Loucy (cell line): ENCODE results near the gene ETNK2.

ENCODE experiments used
- H2AFZ ChIP-seq: fragments of 200-600 bp; sonication (generic); 2 replicates; pipeline ENCODE4 v1.6.0; 2016; ENCODE audit warnings: antibody characterized with exemption, mild to moderate bottlenecking, low read length, moderate library complexity
- H3F3A ChIP-seq: fragments of 200-600 bp; 2 replicates; pipeline ENCODE4 v1.6.0; 2016; ENCODE audit warnings: antibody characterized with exemption, low read depth, mild to moderate bottlenecking
- H3K27me3 ChIP-seq: fragments of 200-600 bp; sonication (generic); 2 replicates; pipeline ENCODE4 v1.6.1; 2014; ENCODE audit warnings: low read length, mild to moderate bottlenecking; ENCODE audit not compliant: insufficient read depth, poor library complexity, severe bottlenecking
- H3K36me3 ChIP-seq: fragments of 200-600 bp; sonication (generic); 2 replicates; pipeline ENCODE4 v1.6.1; 2016; ENCODE audit warnings: low read length; ENCODE audit not compliant: insufficient read depth
- H3K4me1 ChIP-seq: fragments of 200-600 bp; sonication (generic); 2 replicates; pipeline ENCODE4 v1.5.1; 2014; ENCODE audit warnings: low read length, mild to moderate bottlenecking; ENCODE audit not compliant: insufficient read depth, poor library complexity, severe bottlenecking
- H3K4me2 ChIP-seq: fragments of 200-600 bp; sonication (generic); 2 replicates; pipeline ENCODE4 v1.6.0; 2014; ENCODE audit warnings: antibody characterized with exemption, low read length, low read depth, mild to moderate bottlenecking; ENCODE audit not compliant: poor library complexity, severe bottlenecking
- H3K4me3 ChIP-seq: fragments of 200-600 bp; sonication (generic); 2 replicates; pipeline ENCODE4 v1.5.1; 2014; ENCODE audit warnings: low read length, mild to moderate bottlenecking, mixed read lengths; ENCODE audit not compliant: poor library complexity, severe bottlenecking
- H3K79me2 ChIP-seq: fragments of 200-600 bp; sonication (generic); 2 replicates; pipeline ENCODE4 v1.6.1; 2014; ENCODE audit warnings: low read length; ENCODE audit not compliant: insufficient read depth
- H3K9ac ChIP-seq: fragments of 200-600 bp; sonication (generic); 2 replicates; pipeline ENCODE4 v1.6.0; 2014; ENCODE audit warnings: mild to moderate bottlenecking, low read depth, low read length, moderate library complexity; ENCODE audit not compliant: poor library complexity, severe bottlenecking
- H3K9me2 ChIP-seq: fragments of 200-600 bp; sonication (generic); replicated peaks from 2 replicates; pipeline ENCODE4 v1.6.1; 2016; ENCODE audit warnings: low read depth, low read length, mixed read lengths
- H3K9me3 ChIP-seq: fragments of 200-600 bp; sonication (generic); 2 replicates; pipeline ENCODE4 v1.6.1; 2014; ENCODE audit warnings: mild to moderate bottlenecking, antibody characterized with exemption, low read length, low read depth; ENCODE audit not compliant: insufficient read depth
- H4K20me1 ChIP-seq: fragments of 200-600 bp; sonication (generic); 2 replicates; pipeline ENCODE4 v1.6.0; 2014; ENCODE audit warnings: antibody characterized with exemption, low read length, mild to moderate bottlenecking; ENCODE audit not compliant: insufficient read depth, poor library complexity, severe bottlenecking
- EZH2phosphoT487 ChIP-seq: fragments of 200-600 bp; IDR thresholded peaks from 2 replicates; pipeline ENCODE4 v1.6.1; 2018; ENCODE audit warnings: antibody characterized with exemption, mild to moderate bottlenecking, moderate library complexity, borderline replicate concordance
- TF ChIP-seq, protein P1 (sequence below): fragments of 200-600 bp; sonication (generic); conservative IDR thresholded peaks from 2 replicates; pipeline ENCODE4 v1.5.1; 2014; ENCODE audit warnings: mild to moderate bottlenecking, antibody characterized with exemption, low read length

The ETNK2 gene

DNA sequence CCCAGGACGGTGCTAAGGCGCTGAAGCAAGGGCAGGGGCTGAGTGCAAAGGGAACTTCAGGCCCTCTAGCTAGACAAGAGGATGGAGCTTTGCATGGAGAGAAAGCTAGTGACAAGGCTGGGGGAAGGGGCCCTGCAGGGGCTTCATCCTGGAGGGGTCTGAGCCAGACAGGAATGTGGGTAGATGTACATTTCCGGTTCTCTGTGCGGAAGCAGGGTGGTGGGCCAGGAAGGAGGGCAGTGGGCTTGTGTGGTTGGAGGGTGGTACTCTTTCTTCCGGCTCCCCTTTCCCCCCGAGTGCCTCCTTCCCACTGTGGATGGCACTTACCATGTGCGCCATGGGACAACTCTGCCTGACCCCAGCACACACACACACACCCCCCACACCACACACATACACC, 42.9 kb upstream of the ETNK2 start:
- Histone ChIP-seq H3K27me3 (no peaks in the 10 kb centered on the region), H2AFZ (no peak overlapping the region), H3K9me2 (no peaks in the 10 kb centered on the region), H3K4me3 (no peak overlapping the region), H4K20me1 (no peaks in the 10 kb centered on the region), H3K9me3 (no peaks in the 10 kb centered on the region), H3K9ac (no peak overlapping the region), H3K4me1 (no peaks in the 10 kb centered on the region), H3F3A (no peaks in the 10 kb centered on the region), H3K36me3 (no peaks in the 10 kb centered on the region), H3K79me2 (no peaks in the 10 kb centered on the region), H3K4me2 (no peak overlapping the region)
- TF ChIP-seq EZH2phosphoT487: no peak
- TF ChIP-seq, protein P1, sequence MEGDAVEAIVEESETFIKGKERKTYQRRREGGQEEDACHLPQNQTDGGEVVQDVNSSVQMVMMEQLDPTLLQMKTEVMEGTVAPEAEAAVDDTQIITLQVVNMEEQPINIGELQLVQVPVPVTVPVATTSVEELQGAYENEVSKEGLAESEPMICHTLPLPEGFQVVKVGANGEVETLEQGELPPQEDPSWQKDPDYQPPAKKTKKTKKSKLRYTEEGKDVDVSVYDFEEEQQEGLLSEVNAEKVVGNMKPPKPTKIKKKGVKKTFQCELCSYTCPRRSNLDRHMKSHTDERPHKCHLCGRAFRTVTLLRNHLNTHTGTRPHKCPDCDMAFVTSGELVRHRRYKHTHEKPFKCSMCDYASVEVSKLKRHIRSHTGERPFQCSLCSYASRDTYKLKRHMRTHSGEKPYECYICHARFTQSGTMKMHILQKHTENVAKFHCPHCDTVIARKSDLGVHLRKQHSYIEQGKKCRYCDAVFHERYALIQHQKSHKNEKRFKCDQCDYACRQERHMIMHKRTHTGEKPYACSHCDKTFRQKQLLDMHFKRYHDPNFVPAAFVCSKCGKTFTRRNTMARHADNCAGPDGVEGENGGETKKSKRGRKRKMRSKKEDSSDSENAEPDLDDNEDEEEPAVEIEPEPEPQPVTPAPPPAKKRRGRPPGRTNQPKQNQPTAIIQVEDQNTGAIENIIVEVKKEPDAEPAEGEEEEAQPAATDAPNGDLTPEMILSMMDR: no peak

DNA sequence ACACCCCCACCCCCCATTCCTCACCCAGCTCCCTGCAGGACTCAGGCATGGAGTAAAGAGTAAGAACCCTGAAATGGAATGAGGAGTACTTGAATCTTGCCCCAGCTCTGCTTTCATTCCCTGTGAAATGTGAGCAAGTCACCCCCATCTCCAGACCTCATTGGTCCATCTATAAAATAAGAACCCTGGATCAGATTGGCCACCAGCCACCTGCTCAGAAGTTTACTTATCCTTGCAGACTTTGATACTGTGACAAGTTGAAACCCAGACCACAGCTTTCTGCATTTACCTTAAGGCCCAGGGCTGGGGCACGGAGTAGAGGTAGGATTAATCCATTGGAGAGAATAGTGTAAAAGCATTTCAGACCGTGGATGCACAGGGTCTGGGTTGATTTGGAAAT, 42.2 kb upstream of the ETNK2 start:
- H3K4me2 ChIP-seq: no peak overlapping the region
- H2AFZ ChIP-seq: no peak overlapping the region
- no peaks in the 10 kb centered on the region for H3K9me2 ChIP-seq
- no peaks in the 10 kb centered on the region for H3K4me1 ChIP-seq
- no peaks in the 10 kb centered on the region for H3K27me3 ChIP-seq
- H4K20me1 ChIP-seq: no peaks in the 10 kb centered on the region
- no peaks in the 10 kb centered on the region for H3K36me3 ChIP-seq
- TF ChIP-seq EZH2phosphoT487: no peak
- TF ChIP-seq, protein P1: no peak
- no peaks in the 10 kb centered on the region for H3F3A ChIP-seq
- no peaks in the 10 kb centered on the region for H3K79me2 ChIP-seq
- no peak overlapping the region for H3K9ac ChIP-seq
- H3K9me3 ChIP-seq: no peaks in the 10 kb centered on the region
- H3K4me3 ChIP-seq: no peak overlapping the region

DNA sequence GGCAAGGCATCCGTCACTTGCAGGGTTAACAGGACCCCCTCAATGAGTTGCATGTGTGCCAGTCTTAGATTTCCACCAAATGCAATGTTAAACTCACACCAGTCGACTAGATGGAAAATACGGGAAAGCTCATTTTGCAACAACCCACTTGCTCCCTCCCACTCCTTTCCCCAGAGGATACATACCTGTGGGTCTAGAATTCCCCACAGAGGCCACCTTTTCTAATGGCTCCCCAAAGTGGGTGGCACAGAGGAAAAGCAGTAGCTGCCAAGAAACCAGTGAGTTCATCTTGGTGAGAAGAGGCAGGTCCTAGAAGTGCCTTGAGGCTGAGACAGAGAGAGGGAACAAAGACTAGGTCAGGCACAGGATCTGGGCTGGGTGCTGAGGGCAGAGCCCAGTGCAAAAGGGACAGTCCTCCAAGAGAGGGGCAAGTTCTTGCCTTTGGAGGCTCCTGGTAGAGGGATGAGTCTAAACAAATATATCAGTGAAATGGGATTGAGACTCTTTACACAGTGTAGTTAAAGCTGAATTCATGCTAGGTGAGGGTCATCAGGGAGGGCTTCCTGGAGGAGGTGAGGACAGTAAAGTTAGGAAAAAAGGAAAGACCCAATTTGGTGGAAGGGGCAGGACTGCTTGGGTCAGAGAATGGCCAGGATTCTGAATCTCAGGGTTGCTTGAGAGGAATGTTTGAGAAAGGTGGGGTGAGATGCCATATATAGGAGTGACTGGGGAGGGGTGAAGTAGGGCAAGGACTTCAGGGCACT, 40.9 kb upstream of the ETNK2 start:
- no peaks in the 10 kb centered on the region for H3F3A ChIP-seq
- H3K79me2 ChIP-seq: no peaks in the 10 kb centered on the region
- no peak overlapping the region for H3K4me3 ChIP-seq
- TF ChIP-seq, protein P1: no peak
- TF ChIP-seq EZH2phosphoT487: no peak
- H3K9me2 ChIP-seq: no peaks in the 10 kb centered on the region
- H4K20me1 ChIP-seq: no peaks in the 10 kb centered on the region
- no peak overlapping the region for H2AFZ ChIP-seq
- no peaks in the 10 kb centered on the region for H3K27me3 ChIP-seq
- H3K36me3 ChIP-seq: no peaks in the 10 kb centered on the region
- peaks cover 9% of the 10 kb centered on the region for H3K4me1 ChIP-seq
- no peak overlapping the region for H3K9ac ChIP-seq
- H3K9me3 ChIP-seq: no peaks in the 10 kb centered on the region
- no peak overlapping the region for H3K4me2 ChIP-seq
